ENCODE measurements around the gene ZNF774.

ZNF774 gene

GRCh38 chr15:90364251-90364650, 12.2 kb downstream of the ZNF774 start:
- no peaks in the 10 kb centered on the region for H3K9me3 ChIP-seq (ENCODE audit: control extremely low read depth in 1 of 5, control insufficient read depth in 4 of 5, insufficient read depth in 2 of 5, low read depth in 1 of 5, low read length in 4 of 5)
- peaks cover 0 to 28% (median 5%) of the 10 kb centered on the region in 4 experiments for H3K4me1 ChIP-seq (ENCODE audit: control extremely low read depth in 1 of 4, control insufficient read depth in 4 of 4, insufficient read depth in 4 of 4, low read length in 3 of 4)
- no peak overlapping the region for H3K4me3 ChIP-seq (ENCODE audit: control insufficient read depth in 1 of 7, extremely low read depth in 1 of 7, insufficient read depth in 4 of 7, low read depth in 2 of 7, low read length in 6 of 7)
- ChIA-PET CTCF (interaction anchor here (1.4 to 5.1 kb wide), 2 partner anchors 13 to 116 kb away, joined by 6 to 88 read pairs; no protein-coding TSS in a partner anchor), POLR2A (no interaction called here)
- H3K27me3 ChIP-seq (replicated peaks in 2 of 5; ENCODE audit: control insufficient read depth in 4 of 5, insufficient read depth in 5 of 5, low read length in 4 of 5) = peaks cover 0 to 16% (median 4%) of the 10 kb centered on the region in 5 experiments
- peaks cover 0 to 2% (median 0%) of the 10 kb centered on the region in 4 experiments for H3K36me3 ChIP-seq (ENCODE audit: control insufficient read depth in 4 of 4, insufficient read depth in 4 of 4, low read length in 3 of 4)
- no peak for DNase-seq
- 100% methylated on average over 2 of the region's 4 CpGs for WGBS (ENCODE audit: insufficient coverage)
- H3K27ac ChIP-seq (ENCODE audit: insufficient read depth in 1 of 2, low read depth in 1 of 2, low read length in 2 of 2, poor library complexity in 1 of 2, severe bottlenecking in 2 of 2) = no peak overlapping the region

- Histone ChIP-seq H3K36me3 (ENCODE audit: control insufficient read depth in 4 of 4, insufficient read depth in 4 of 4, low read length in 3 of 4) (peaks cover 0 to 2% (median 0%) of the 10 kb centered on the region in 4 experiments), H3K4me1 (ENCODE audit: control extremely low read depth in 1 of 4, control insufficient read depth in 4 of 4, insufficient read depth in 4 of 4, low read length in 3 of 4) (peaks cover 0 to 34% (median 5%) of the 10 kb centered on the region in 4 experiments), H3K27me3 (replicated peaks in 2 of 5; ENCODE audit: control insufficient read depth in 4 of 5, insufficient read depth in 5 of 5, low read length in 4 of 5) (peaks cover 0 to 23% (median 4%) of the 10 kb centered on the region in 5 experiments), H3K4me3 (ENCODE audit: control insufficient read depth in 1 of 7, extremely low read depth in 1 of 7, insufficient read depth in 4 of 7, low read depth in 2 of 7, low read length in 6 of 7) (no peak overlapping the region), H3K27ac (ENCODE audit: insufficient read depth in 1 of 2, low read depth in 1 of 2, low read length in 2 of 2, poor library complexity in 1 of 2, severe bottlenecking in 2 of 2) (no peak overlapping the region), H3K9me3 (ENCODE audit: control extremely low read depth in 1 of 5, control insufficient read depth in 4 of 5, insufficient read depth in 2 of 5, low read depth in 1 of 5, low read length in 4 of 5) (no peaks in the 10 kb centered on the region)
- 88% methylated on average over 15 of the region's 15 CpGs for whole genome bisulfite sequencing (ENCODE audit: insufficient coverage)
- CTCF ChIA-PET = interaction anchor here (0.6 to 3.5 kb wide), 3 partner anchors 12 to 177 kb away, joined by 3 to 17 read pairs (median 10); no protein-coding TSS in a partner anchor
- POLR2A ChIA-PET = no interaction called here
- DNase-seq = no peak
Measured at GRCh38 chr15:90365414-90366055, 13.5 kb downstream of the ZNF774 start.

GRCh38 chr15:90367576-90367975, 15.5 kb downstream of the ZNF774 start:
- H3K4me1 ChIP-seq (ENCODE audit: control extremely low read depth in 1 of 4, control insufficient read depth in 4 of 4, insufficient read depth in 4 of 4, low read length in 3 of 4) = peaks cover 0 to 26% (median 2%) of the 10 kb centered on the region in 4 experiments
- POLR2A ChIA-PET = no interaction called here

GRCh38 chr15:90375071-90375470, 23.0 kb downstream of the ZNF774 start:
- Histone ChIP-seq H3K36me3 (ENCODE audit: control insufficient read depth in 4 of 4, insufficient read depth in 4 of 4, low read length in 3 of 4) (no peaks in the 10 kb centered on the region), H3K4me3 (ENCODE audit: control insufficient read depth in 1 of 7, extremely low read depth in 1 of 7, insufficient read depth in 4 of 7, low read depth in 2 of 7, low read length in 6 of 7) (no peak overlapping the region), H3K27ac (ENCODE audit: insufficient read depth in 1 of 2, low read depth in 1 of 2, low read length in 2 of 2, poor library complexity in 1 of 2, severe bottlenecking in 2 of 2) (no peak overlapping the region), H3K4me1 (ENCODE audit: control extremely low read depth in 1 of 4, control insufficient read depth in 4 of 4, insufficient read depth in 4 of 4, low read length in 3 of 4) (peaks cover 17 to 26% (median 19%) of the 10 kb centered on the region in 4 experiments), H3K9me3 (ENCODE audit: control extremely low read depth in 1 of 5, control insufficient read depth in 4 of 5, insufficient read depth in 2 of 5, low read depth in 1 of 5, low read length in 4 of 5) (peaks cover 0 to 24% (median 17%) of the 10 kb centered on the region in 5 experiments), H3K27me3 (replicated peaks in 2 of 5; ENCODE audit: control insufficient read depth in 4 of 5, insufficient read depth in 5 of 5, low read length in 4 of 5) (peaks cover 0 to 53% (median 9%) of the 10 kb centered on the region in 5 experiments)
- ChIA-PET POLR2A (no interaction called here), CTCF (interaction anchor here (0.7 to 2.0 kb wide), 4 partner anchors 13 to 69 kb away, joined by 3 to 8 read pairs (median 4); no protein-coding TSS in a partner anchor)
- 99% methylated on average over 6 of the region's 7 CpGs for WGBS (ENCODE audit: insufficient coverage)
- DNase-seq = no peak

More at GRCh38 chr15:90367576-90367975, 15.5 kb downstream of the ZNF774 start:
- H3K4me3 ChIP-seq (ENCODE audit: control insufficient read depth in 1 of 7, extremely low read depth in 1 of 7, insufficient read depth in 4 of 7, low read depth in 2 of 7, low read length in 6 of 7) = no peak overlapping the region
- CTCF ChIA-PET = interaction anchor here (0.7 to 3.5 kb wide), 7 partner anchors 10 to 645 kb away, joined by 3 to 17 read pairs (median 3); partner anchors contain the start of gene IQGAP1
- no peak overlapping the region for H3K27ac ChIP-seq (ENCODE audit: insufficient read depth in 1 of 2, low read depth in 1 of 2, low read length in 2 of 2, poor library complexity in 1 of 2, severe bottlenecking in 2 of 2)
- no peaks in the 10 kb centered on the region for H3K9me3 ChIP-seq (ENCODE audit: control extremely low read depth in 1 of 5, control insufficient read depth in 4 of 5, insufficient read depth in 2 of 5, low read depth in 1 of 5, low read length in 4 of 5)
- WGBS (ENCODE audit: insufficient coverage) = 0% methylated on average over 1 of the region's 3 CpGs
- DNase-seq = peak in 2 of 3 donors; percentile 25 to 36
- H3K36me3 ChIP-seq (ENCODE audit: control insufficient read depth in 4 of 4, insufficient read depth in 4 of 4, low read length in 3 of 4) = no peaks in the 10 kb centered on the region
- H3K27me3 ChIP-seq (replicated peaks in 2 of 5; ENCODE audit: control insufficient read depth in 4 of 5, insufficient read depth in 5 of 5, low read length in 4 of 5) = peaks cover 0 to 34% (median 4%) of the 10 kb centered on the region in 5 experiments

GRCh38 chr15:90376789-90377188, 24.7 kb downstream of the ZNF774 start:
- POLR2A ChIA-PET = interaction anchor here (0.7 kb wide), 1 partner anchor 24 kb away, joined by 4 read pairs; no protein-coding TSS in a partner anchor
- whole genome bisulfite sequencing (ENCODE audit: insufficient coverage) = 6% methylated on average over 5 of the region's 6 CpGs
- H3K4me1 ChIP-seq (ENCODE audit: control extremely low read depth in 1 of 4, control insufficient read depth in 4 of 4, insufficient read depth in 4 of 4, low read length in 3 of 4) = peaks cover 17 to 21% (median 19%) of the 10 kb centered on the region in 4 experiments
- peak; percentile 81 to 88 (median 87) for DNase-seq
- H3K36me3 ChIP-seq (ENCODE audit: control insufficient read depth in 4 of 4, insufficient read depth in 4 of 4, low read length in 3 of 4) = no peaks in the 10 kb centered on the region
- H3K4me3 ChIP-seq (ENCODE audit: control insufficient read depth in 1 of 7, extremely low read depth in 1 of 7, insufficient read depth in 4 of 7, low read depth in 2 of 7, low read length in 6 of 7) = peak overlapping the region in 3 of 7 experiments; percentile 15 to 48 (median 24)
- H3K27ac ChIP-seq (ENCODE audit: insufficient read depth in 1 of 2, low read depth in 1 of 2, low read length in 2 of 2, poor library complexity in 1 of 2, severe bottlenecking in 2 of 2) = no peak overlapping the region
- CTCF ChIA-PET = interaction anchor here (1.1 to 4.0 kb wide), 6 partner anchors 9 to 105 kb away, joined by 3 to 17 read pairs (median 6); no protein-coding TSS in a partner anchor
- H3K27me3 ChIP-seq (replicated peaks in 2 of 5; ENCODE audit: control insufficient read depth in 4 of 5, insufficient read depth in 5 of 5, low read length in 4 of 5) = peaks cover 0 to 53% (median 14%) of the 10 kb centered on the region in 5 experiments
- peaks cover 0 to 25% (median 20%) of the 10 kb centered on the region in 5 experiments for H3K9me3 ChIP-seq (ENCODE audit: control extremely low read depth in 1 of 5, control insufficient read depth in 4 of 5, insufficient read depth in 2 of 5, low read depth in 1 of 5, low read length in 4 of 5)

- no peak overlapping the region for H3K4me3 ChIP-seq (ENCODE audit: control insufficient read depth in 1 of 7, extremely low read depth in 1 of 7, insufficient read depth in 4 of 7, low read depth in 2 of 7, low read length in 6 of 7)
- POLR2A ChIA-PET = no interaction called here
- CTCF ChIA-PET = interaction anchor here (4.0 kb wide), 1 partner anchor 12 kb away, joined by 17 read pairs; no protein-coding TSS in a partner anchor
- peaks cover 0 to 25% (median 20%) of the 10 kb centered on the region in 5 experiments for H3K9me3 ChIP-seq (ENCODE audit: control extremely low read depth in 1 of 5, control insufficient read depth in 4 of 5, insufficient read depth in 2 of 5, low read depth in 1 of 5, low read length in 4 of 5)
- peaks cover 0 to 36% (median 17%) of the 10 kb centered on the region in 5 experiments for H3K27me3 ChIP-seq (replicated peaks in 2 of 5; ENCODE audit: control insufficient read depth in 4 of 5, insufficient read depth in 5 of 5, low read length in 4 of 5)
- peaks cover 17 to 28% (median 19%) of the 10 kb centered on the region in 4 experiments for H3K4me1 ChIP-seq (ENCODE audit: control extremely low read depth in 1 of 4, control insufficient read depth in 4 of 4, insufficient read depth in 4 of 4, low read length in 3 of 4)
- H3K36me3 ChIP-seq (ENCODE audit: control insufficient read depth in 4 of 4, insufficient read depth in 4 of 4, low read length in 3 of 4) = no peaks in the 10 kb centered on the region
- 92% methylated on average over 3 of the region's 3 CpGs for WGBS (ENCODE audit: insufficient coverage)
- H3K27ac ChIP-seq (ENCODE audit: insufficient read depth in 1 of 2, low read depth in 1 of 2, low read length in 2 of 2, poor library complexity in 1 of 2, severe bottlenecking in 2 of 2) = no peak overlapping the region
- DNase-seq = no peak
Measured at GRCh38 chr15:90379263-90379662, 27.2 kb downstream of the ZNF774 start.

GRCh38 chr15:90381515-90381914, 29.4 kb downstream of the ZNF774 start:
- Histone ChIP-seq H3K27ac (ENCODE audit: insufficient read depth in 1 of 2, low read depth in 1 of 2, low read length in 2 of 2, poor library complexity in 1 of 2, severe bottlenecking in 2 of 2) (no peak overlapping the region), H3K4me3 (ENCODE audit: control insufficient read depth in 1 of 7, extremely low read depth in 1 of 7, insufficient read depth in 4 of 7, low read depth in 2 of 7, low read length in 6 of 7) (no peak overlapping the region), H3K9me3 (ENCODE audit: control extremely low read depth in 1 of 5, control insufficient read depth in 4 of 5, insufficient read depth in 2 of 5, low read depth in 1 of 5, low read length in 4 of 5) (peaks cover 0 to 25% (median 15%) of the 10 kb centered on the region in 5 experiments), H3K4me1 (ENCODE audit: control extremely low read depth in 1 of 4, control insufficient read depth in 4 of 4, insufficient read depth in 4 of 4, low read length in 3 of 4) (peaks cover 12 to 19% (median 14%) of the 10 kb centered on the region in 4 experiments), H3K36me3 (ENCODE audit: control insufficient read depth in 4 of 4, insufficient read depth in 4 of 4, low read length in 3 of 4) (no peaks in the 10 kb centered on the region), H3K27me3 (replicated peaks in 2 of 5; ENCODE audit: control insufficient read depth in 4 of 5, insufficient read depth in 5 of 5, low read length in 4 of 5) (peaks cover 0 to 22% (median 8%) of the 10 kb centered on the region in 5 experiments)
- POLR2A ChIA-PET = no interaction called here
- CTCF ChIA-PET = interaction anchor here (0.9 to 1.6 kb wide), 2 partner anchors 19 to 97 kb away, joined by 3 to 9 read pairs; no protein-coding TSS in a partner anchor
- no peak for DNase-seq
